OCI-M1 (cell line): ENCODE data around the gene PAPOLB.

ENCODE experiments used
- DNase-seq: peaks from one replicate; lab custom pipeline; 2025; lab: John Stamatoyannopoulos, UW

Gene PAPOLB

DNA sequence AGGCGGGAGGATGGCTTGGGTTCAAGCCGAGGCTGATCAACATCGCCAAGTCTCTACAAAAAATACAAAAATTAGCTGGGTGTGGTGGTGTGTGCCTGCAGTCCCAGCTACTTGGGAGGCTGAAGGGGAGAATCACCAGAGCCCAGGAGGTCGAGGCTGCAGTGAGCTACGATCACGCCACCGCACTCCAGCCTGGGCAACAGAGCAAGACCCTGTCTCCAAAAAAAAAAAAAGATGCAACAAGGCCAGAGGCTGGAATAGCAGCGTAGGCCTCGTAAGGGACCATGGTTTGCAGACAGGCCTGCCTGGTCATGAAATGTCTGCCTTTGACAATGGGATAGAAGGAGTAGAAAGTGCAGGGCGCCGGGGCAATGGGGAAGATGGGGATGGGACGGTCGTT, 20.0 kb downstream of the PAPOLB start:
- no peak for DNase-seq

- DNase-seq = no peak
Measured at GRCh38 chr7:4841007-4841784, 20.6 kb downstream of the PAPOLB start.

GRCh38 chr7:4840079-4840501, 21.7 kb downstream of the PAPOLB start:
- no peak for DNase-seq

GRCh38 chr7:4838626-4839334, 23.1 kb downstream of the PAPOLB start:
- no peak for DNase-seq

GRCh38 chr7:4837803-4838625, 23.8 kb downstream of the PAPOLB start:
- no peak for DNase-seq

DNA sequence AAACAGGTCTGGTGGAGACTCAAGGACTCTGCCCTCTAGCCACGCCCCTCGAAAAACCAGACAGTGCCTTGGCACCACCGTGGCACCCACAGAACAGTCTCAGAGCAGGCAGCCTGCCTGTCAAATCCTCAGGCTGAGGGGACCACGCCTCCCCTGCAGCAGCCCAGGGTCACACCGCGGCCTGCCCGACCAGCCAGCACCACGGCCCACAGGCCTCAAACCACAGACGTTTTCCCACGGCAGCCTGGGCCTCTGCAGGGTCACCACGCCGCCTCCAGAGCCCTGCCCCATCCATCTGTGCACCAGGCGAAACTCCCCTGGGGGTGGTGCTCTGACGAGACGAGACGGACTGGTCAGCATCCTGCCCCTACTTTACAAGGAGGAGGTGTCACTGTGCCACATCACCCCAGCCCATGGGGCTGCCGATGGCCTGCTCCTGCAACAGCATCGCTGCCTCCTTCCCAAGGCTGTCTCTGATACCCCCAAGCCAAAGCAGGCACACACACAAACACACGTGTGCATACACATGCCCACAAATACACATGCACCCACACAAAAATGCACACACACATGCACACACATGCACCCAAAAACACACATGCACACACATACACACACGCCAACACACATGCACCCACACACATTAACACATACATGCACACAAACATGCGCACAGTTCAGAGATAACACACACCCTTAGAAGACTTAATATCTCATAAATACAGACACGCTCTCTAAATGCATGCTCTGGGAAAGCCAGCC, 24.6 kb downstream of the PAPOLB start:
- no peak for DNase-seq

- no peak for DNase-seq
Measured at GRCh38 chr7:4836206-4836661, 25.6 kb downstream of the PAPOLB start.

- DNase-seq = no peak
Measured at GRCh38 chr7:4835398-4836205, 26.2 kb downstream of the PAPOLB start.

DNA sequence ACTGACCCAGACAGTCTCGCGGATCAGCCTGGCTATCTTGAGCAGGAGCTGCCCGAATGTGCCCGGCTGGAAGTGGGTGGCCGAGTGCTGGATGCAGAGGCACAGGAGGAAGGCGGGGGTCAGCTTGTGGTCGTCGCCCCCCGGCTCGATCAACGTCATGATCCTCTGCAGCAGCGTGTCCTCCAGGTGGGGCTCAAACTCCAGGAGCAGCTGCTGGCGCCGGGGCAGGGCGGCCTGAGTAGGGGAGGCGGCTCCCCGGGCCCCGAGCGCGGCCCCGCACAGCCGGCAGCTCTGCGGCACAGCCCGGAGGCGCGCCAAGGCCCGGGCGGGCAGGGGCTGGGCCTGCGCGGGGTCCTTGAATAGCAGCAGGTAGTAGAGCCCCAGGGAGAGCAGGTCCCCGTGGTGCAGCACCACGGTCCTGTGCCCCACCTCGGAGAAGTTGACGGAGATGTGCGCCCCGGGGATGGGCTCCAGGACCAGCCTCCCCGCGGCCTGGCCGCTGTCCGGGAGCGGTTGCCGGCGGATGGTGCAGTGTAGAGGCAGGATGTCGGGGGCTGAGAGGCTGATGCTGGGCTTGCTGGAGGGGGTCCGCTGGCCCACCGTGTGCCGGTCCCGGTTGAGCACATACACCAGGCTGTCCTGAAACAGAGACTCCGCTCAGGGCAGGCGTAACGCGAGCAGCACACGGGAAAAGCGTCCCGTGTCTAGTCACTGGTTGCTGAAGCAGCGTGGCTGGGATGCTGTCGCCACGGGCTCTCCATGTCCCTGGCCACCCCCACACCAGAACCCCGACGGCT, 27.0 kb downstream of the PAPOLB start:
- no peak for DNase-seq

DNA sequence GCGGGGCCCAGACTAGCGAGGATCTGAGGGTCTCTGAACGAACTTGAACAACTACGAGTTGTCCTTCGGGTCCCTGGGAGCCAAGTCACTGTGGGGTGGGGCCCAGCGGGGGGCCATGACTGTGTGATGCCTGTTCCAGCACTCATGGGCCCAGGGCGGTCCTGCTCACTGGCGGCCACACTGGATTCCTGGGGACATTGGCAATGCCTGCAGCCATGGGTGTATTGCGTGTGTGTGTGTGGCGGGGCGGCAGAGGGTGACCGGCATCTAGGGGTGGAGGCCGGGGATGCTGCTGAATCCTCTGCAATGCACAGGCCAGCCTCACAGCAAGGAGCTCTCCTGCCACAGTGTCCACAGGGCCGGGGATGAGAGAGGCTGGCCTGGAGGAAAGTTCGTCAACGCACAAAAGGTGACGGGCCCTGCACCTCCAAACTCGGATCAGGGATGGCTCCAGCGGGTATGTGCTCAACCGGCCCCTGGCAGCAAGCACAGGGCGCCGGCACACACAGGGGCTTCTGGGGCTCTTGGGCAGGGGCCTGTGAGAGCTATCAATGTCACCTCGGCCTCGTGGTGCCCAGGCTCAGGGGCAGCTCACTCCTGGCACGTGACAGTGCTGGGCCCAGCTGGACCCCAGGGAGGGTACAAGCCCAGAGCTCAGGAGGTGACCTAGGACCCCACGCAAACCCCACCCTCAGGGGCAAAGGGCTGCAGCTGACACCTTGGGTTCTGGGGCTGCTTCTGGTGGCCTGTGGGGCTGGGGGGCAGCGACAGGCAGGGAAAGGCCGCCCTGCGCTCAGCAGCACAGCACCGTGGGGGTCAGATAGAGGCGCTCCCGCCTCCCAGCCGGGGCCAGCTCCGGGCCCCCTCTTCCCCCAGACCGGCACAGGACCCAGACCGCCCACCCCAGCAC, 27.9 kb downstream of the PAPOLB start:
- no peak for DNase-seq

- no peak for DNase-seq
Measured at GRCh38 chr7:4833176-4833575, 28.7 kb downstream of the PAPOLB start.

DNA sequence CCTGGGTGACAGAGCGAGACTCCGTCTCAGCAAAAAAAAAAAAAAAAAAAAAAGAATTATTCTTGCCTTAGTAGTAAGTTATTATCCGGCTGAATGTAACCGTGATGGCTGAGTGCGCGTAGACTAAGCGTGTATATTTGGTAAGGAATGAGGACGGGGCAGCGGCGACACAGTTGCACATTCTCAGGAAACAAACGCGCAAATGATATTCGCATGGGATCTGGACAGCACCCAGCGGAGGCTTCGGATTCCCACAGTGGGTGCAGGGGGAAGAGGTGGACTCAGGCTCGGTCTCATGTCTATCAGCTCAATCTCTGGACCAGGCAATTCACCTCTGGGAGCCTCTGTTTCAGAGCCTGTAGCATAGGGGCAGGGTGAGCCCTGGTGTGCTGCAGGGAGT, 29.1 kb downstream of the PAPOLB start:
- DNase-seq = no peak

- DNase-seq = no peak
Measured at GRCh38 chr7:4831723-4832495, 29.9 kb downstream of the PAPOLB start.

DNA sequence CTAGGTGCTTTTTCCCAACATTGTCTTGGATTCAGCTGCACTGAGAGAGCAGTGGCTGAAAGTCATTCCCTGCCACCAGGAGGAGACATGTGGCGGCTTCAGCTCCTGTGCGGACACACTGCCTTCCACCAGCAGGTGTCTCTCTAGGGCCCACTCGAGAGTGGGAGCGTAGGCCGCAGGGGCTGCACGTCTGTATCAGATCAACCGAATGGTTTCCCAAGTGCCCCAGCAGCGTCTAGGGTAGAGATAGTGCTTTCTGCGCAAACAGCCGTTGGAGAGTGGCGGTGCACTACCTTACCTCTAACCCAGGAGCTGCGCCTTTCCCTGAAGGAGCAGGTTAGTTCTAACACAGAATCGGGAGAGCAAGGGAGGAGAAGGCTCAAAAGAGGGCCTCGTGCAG, 31.7 kb downstream of the PAPOLB start:
- DNase-seq = peak; percentile 86

DNA sequence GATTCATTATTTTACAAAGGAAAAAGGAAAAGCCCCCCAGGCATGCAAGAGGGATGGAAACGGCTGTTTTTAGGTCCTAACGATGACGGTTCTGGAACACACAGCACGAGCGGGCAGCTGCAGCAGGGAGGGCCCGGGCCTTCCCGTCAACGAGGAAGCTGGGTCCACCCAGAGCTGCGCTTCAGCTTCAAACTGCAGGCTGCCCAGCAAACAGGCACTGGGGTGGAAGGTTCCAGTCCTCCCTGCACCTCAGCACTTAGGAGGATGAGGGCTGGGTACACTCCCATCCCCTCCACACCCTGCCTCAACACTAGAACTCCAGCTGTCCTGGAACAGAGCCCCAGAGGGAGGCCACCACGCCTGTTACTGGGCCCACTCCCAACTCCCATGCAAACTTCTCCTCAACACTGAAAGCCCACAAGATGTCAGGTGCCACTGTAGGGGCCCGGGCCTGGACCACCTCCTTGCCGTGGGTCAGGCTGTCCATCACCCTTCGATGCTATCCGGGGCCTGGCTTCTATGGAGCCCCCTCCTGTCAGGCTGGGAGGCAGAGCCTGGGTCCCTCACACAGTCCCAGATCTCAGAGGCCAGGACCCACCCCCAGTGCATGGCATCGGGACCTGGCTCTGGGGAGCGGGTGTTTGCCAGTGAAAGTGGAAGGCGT, 33.0 kb downstream of the PAPOLB start:
- no peak for DNase-seq

DNA sequence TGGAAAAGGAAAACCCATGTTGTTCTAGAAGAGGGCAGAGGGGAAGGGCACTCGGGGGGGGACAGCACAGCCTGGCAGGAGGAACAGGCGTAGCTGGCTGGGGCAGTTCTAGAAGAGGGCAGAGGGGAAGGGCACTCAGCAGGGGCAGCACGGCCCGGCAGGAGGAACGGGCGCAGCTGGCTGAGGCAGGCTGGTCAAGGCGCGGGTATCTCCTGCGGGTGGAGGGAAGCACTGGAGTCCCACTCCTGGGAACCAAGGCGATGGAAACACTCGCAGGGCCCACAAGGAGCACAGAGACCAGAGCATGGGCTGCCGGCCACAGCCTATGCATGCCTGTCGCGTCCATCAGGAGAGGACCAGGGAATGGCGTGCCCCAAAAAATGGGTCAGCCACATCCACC, 36.7 kb downstream of the PAPOLB start:
- DNase-seq = no peak

GRCh38 chr7:4824120-4824775, 37.6 kb downstream of the PAPOLB start:
- no peak for DNase-seq
